ENCODE results near the gene MAL.

MAL gene

DNA sequence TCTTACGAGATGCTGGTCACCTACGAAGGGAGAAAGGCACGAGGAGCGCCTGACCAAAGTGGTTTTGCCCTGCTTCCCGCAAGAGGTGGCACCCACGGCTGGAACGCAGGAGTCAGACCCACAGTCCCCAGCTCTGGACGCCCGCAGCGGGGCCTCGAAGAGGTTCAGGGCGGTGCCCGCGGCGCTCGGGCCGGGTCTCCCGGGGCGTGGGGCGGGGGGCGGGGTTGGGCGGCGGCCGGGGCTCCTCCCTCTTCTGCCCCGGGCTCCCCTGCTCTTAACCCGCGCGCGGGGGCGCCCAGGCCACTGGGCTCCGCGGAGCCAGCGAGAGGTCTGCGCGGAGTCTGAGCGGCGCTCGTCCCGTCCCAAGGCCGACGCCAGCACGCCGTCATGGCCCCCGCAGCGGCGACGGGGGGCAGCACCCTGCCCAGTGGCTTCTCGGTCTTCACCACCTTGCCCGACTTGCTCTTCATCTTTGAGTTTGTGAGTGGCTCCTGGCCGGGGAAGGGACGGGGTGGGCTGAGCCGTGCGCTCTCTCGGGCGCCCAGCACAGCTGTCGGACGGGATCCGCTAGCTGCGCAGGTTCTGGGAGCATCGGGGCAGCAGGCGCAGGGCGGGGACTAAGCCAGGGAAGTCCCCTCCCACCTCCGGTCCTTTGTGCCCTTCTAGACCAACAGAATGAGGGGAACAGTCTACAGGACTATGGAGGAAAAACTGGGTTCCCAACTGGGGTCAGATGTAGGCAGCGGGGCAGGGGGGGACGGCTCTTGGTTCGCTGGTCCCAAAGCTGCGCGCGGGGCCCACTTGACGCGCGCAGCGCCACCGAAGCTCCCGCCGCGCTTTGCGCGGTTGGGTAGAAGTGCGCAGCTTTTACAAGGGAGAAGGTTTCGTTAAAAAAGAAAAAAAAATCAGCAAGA lies at the start of gene MAL:
MAL (plus strand) TSS at position 303 of the 914 bp plus-strand sequence; CDS start at position 388, 85 bp downstream.
- peak; percentile 4 to 46 for DNase-seq

DNA sequence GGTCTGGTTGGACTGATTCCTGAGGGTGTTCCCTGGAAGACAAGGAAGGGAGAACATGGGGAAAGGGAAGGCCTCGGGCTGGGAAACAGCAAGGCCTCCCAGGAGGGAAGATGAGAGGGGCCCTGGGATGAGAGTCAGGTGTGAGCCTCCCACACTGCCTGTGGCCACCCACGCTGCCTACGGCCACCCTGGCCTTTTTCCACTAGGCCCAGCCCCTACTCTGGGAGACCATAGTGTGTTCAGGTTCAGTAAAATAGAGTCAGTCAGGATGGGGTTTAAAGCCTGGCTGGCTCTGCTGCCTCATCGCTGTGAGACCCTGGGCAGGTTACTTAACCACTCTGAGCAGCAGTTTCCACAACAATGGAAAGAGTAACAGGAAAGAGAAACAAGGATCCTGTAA lies 47.7 kb upstream of the MAL start:
- DNase-seq, result no peak

DNA sequence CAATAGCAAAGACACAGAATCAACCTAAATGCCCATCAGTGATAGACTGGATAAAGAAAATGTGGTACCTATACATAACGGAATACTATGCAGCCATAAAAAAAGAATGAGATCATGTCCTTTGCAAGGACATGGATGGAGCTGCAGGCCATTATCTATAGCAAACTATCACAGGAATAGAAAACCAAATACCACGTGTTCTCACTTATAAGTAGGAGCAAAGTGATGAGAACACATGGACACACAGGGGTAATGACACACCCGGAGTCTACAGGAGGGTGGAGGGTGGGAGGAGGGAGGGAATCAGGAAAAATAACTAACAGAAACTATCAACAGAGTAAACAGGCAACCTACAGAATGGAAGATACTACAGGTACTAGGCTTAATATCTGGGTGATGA lies 46.6 kb upstream of the MAL start:
- DNase-seq, result no peak

GRCh38 chr2:94979406-94980375 lies 45.8 kb upstream of the MAL start:
- DNase-seq, result no peak

DNA sequence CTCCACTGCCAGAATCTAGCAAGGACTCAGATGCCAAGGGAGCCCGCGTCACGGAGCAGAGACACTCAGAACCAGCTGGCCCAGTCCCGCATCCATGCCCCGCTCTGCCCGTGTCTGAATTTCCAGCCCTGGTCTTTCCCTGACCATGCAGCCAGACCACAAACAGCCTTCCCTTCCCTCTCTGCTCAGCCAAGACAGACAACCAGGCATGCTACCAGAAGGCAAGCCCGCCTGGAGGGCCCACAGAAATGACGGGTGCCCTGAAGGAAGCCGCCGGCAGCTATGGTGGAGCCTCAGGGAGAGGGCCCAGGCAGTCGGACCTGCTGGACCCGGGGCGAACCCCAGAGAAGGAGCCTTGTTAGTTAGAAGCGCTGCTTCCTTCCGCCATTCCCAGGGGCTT lies 45.1 kb upstream of the MAL start:
- DNase-seq, result no peak

DNA sequence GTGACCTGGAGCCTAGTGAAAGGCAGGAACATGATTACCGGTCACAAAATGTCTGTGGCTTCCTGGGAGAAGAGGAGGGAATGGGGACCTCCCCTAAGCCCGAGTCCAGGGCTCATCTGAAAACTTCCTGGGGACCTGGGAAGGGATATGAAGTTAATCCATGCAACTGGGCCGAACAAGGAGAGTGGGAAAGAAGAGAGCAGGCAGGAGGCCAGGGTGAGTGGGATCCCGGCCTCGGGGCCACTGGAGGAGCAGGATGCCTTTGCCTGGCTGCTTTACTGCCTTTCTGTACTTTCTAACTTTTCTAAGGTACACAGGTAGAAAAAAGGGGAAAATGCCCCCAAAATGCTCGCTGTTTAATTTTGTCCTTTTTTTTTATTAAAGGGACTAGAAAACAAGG lies 43.4 kb upstream of the MAL start:
- DNase-seq, result no peak

- no peak for DNase-seq
Observed at GRCh38 chr2:94982675-94983074, 42.8 kb upstream of the MAL start.

- DNase-seq, result no peak
Observed at GRCh38 chr2:94984964-94985575, 40.4 kb upstream of the MAL start.

GRCh38 chr2:94985636-94986035 lies 39.9 kb upstream of the MAL start:
- DNase-seq, result no peak

GRCh38 chr2:94986392-94986963 lies 39.0 kb upstream of the MAL start:
- peak; percentile 36 to 76 for DNase-seq

DNA sequence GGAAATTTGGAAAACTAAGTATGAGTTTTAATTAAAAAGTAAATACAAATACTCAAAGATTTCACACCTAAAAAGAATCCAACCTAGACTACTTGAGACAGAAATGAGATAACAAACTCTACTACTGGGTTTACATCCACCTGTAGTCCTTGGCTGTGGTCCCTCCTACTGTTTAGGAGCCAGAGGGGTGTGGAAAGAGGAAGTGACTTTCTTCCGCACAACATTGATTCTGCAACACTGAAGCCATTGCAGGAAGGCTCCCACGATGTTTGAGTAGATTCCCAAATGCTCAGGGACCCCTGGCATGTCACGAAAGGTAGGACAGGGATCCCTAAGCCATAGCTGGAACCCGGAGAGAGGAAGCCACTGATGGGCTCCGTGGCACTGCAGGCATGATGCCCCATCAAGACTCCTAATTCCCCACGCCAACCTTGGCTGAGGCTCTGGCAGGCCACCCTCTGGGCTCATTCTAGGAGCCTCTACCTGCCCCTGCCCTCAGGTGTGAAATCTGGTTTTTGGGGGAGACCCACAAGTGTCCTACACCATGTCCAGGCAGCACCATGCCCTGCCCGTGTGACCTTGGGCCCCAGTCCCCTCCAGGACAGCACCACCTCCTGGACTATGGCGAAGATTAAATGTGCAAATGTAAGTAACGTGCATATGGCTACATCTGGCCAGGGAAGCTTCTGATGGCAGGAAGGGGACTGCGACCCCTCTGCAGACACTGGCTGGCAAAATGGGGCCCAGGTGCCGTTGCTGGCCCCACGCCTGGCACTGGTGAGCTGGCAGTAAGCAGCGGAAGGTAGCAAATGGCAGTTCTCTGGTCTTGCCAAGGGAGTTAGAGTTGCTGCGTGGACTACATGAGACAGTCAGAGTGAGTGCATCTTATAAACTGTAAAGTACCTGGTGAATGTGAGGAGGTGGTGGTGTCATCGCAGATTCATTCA lies 38.2 kb upstream of the MAL start:
- no peak for DNase-seq

DNA sequence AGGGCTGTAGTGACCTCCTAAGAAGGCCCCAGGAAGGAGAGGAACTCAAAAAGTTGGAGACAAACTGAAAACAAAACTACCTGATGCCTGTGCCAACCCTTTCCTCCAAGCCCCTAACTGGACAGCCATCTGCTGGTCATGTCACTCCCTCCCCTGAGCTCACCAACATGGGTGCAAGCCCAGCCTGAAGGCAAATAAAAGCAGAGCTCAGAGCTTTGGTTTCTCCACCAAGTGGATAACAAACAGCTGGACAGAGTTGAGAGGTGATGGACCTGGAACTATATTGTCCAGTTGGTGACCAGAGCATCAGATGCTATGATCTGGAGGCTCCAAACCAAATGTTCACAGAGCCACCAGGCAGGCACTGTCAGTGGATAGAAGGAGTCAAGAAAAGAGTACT lies 34.6 kb upstream of the MAL start:
- DNase-seq, result no peak

GRCh38 chr2:94992360-94992759 lies 33.1 kb upstream of the MAL start:
- DNase-seq, result no peak

- no peak for DNase-seq
Observed at GRCh38 chr2:94993176-94994062, 32.1 kb upstream of the MAL start.

- DNase-seq, result no peak
Observed at GRCh38 chr2:94994063-94994913, 31.2 kb upstream of the MAL start.

GRCh38 chr2:94994914-94995552 lies 30.5 kb upstream of the MAL start:
- no peak for DNase-seq

DNA sequence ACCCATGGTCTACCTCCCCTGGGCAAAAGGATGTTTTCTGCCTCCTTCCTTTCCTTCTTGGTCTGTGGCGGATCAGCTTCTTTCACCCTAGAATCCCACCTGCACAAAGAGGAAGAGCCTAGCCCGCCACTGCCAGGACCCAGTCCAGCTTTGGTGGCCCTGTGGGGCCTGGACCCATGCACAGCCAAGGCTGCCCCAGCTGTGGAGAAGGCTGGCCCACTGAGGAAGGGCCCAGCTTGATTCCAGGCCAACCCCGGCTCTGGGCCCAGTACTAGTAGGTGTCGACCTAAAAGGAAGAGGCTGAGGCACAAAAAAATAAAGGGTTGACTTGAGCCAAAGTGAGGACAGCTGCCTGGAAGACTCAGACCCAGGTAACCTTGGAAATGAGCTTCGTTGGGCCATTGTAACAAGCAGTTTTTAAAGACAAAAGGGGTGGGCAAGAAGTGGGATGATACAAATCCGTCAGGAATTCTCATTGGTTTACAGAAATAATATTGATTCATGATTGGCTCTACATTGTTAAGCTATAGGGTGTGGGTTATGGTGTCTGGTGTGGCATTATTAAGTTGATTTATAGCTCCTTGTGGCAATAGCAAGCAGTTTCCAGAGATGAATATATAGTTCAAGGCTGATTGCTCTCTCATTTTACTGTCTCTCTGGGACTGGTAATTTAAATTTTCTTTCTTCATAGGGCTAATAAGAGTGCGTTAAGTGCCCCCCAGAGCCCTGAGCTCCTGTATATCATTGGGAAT lies 29.8 kb upstream of the MAL start:
- no peak for DNase-seq
